A549 (cell line): ENCODE measurements around the gene C19orf73. TPM values are rescaled to one million over a fixed set of nuclear protein-coding genes. Genes with fewer than 3 reads are reported as not detected.

ENCODE experiments used
- ATAC-seq, 2 experiments: fragments of 200-7000 bp in 1 of 2; fragments of >200 bp in 1 of 2; cut with Nextera tagmentation in 1 of 2; cut with Tn5 transposase in 1 of 2; 3 replicates each; pipeline versions ENCODE4 v1.8.0 to v1.9.1; 2018 to 2020; ENCODE audit warnings: mild to moderate bottlenecking in 1 of 2, moderate library complexity in 1 of 2
- CTCF ChIA-PET: fragments of 300-600 bp; sonication (Branson Sonifier 250); formaldehyde crosslinking; extraction: SDS; loops from one replicate; lab custom pipeline; 2021; ENCODE audit warnings: antibody characterized with exemption, inconsistent platforms; lab: Yijun Ruan, JAX
- POLR2A ChIA-PET: fragments of 350-600 bp; formaldehyde crosslinking; extraction: SDS; loops from one replicate; lab custom pipeline; 2021; ENCODE audit warnings: antibody characterized with exemption, inconsistent platforms; lab: Yijun Ruan, JAX
- DNase-seq, 2 experiments: peaks; one replicate each; pipeline versions ENCODE4 v3.0.0 to v3.0.0-alpha.2; 2011 to 2016; ENCODE audit warnings: low read depth in 1 of 2, low spot score in 1 of 2
- FAIRE-seq: peaks from 2 replicates; lab custom pipeline; 2011; peaks lifted over from hg19 to GRCh38; lab: Jason Lieb, UNC
- H3K27ac ChIP-seq, 2 experiments: fragments of >200 bp; sonication (Bioruptor Twin); formaldehyde crosslinking; 3 replicates each; pipeline ENCODE4 v1.5.1; 2016 to 2017
- H3K4me1 ChIP-seq: fragments of >200 bp; sonication (Bioruptor Twin); formaldehyde crosslinking; 3 replicates; pipeline ENCODE4 v1.6.1; 2016
- H3K4me2 ChIP-seq: fragments of >200 bp; sonication (Bioruptor Twin); formaldehyde crosslinking; 3 replicates; pipeline ENCODE4 v1.6.1; 2016
- H3K4me3 ChIP-seq: fragments of >200 bp; sonication (Bioruptor Twin); formaldehyde crosslinking; 3 replicates; pipeline ENCODE4 v1.5.1; 2016
- H3K9me3 ChIP-seq: fragments of >200 bp; sonication (Bioruptor Twin); formaldehyde crosslinking; 3 replicates; pipeline ENCODE4 v1.6.1; 2016
- CHD2 ChIP-seq: fragments of 150-350 bp; IDR thresholded peaks from 2 replicates; pipeline ENCODE4 v1.6.1; 2014; ENCODE audit warnings: low read length; ENCODE audit not compliant: partially characterized antibody
- EHMT2 ChIP-seq: fragments of 200-600 bp; sonication (generic); IDR thresholded peaks from 2 replicates; pipeline ENCODE4 v1.6.1; 2016; ENCODE audit warnings: antibody characterized with exemption, low read depth, mild to moderate bottlenecking, moderate library complexity
- FOSB ChIP-seq: fragments of 250-450 bp; sonication (Bioruptor Pico); IDR thresholded peaks from 2 replicates; pipeline ENCODE4 v1.5.0; 2020; ENCODE audit warnings: mild to moderate bottlenecking, moderate library complexity
- HDAC2 ChIP-seq: fragments of 200-600 bp; sonication (generic); IDR thresholded peaks from 2 replicates; pipeline ENCODE4 v1.6.1; 2016
- JUN ChIP-seq, 2 experiments: fragments of >200 bp; sonication (Bioruptor Twin); formaldehyde crosslinking; IDR thresholded peaks; 2 replicates in 1 of 2; 3 replicates in 1 of 2; pipeline ENCODE4 v1.6.1; 2016 to 2017
- PBX3 ChIP-seq: IDR thresholded peaks from 2 replicates; pipeline ENCODE4 v1.6.1; 2012
- POLR2A ChIP-seq: IDR thresholded peaks from 2 replicates; pipeline ENCODE4 v1.6.1; 2012; ENCODE audit warnings: mild to moderate bottlenecking, low read length
- POLR2AphosphoS2 ChIP-seq: conservative IDR thresholded peaks from 2 replicates; pipeline ENCODE4 v1.6.1; 2012; ENCODE audit warnings: low read length, improper control_type of control experiment, inconsistent platforms
- RAD21 ChIP-seq, 2 experiments: fragments of >200 bp in 1 of 2; sonication (Bioruptor Twin) in 1 of 2; formaldehyde crosslinking in 1 of 2; IDR thresholded peaks in 1 of 2; conservative IDR thresholded peaks in 1 of 2; 2 replicates in 1 of 2; 3 replicates in 1 of 2; pipeline ENCODE4 v1.6.1; 2012 to 2018; ENCODE audit warnings: inconsistent platforms in 1 of 2
- RCOR1 ChIP-seq: fragments of 150-350 bp; IDR thresholded peaks from 2 replicates; pipeline ENCODE4 v1.6.1; 2014; ENCODE audit warnings: antibody characterized with exemption, low read length, low read depth
- SMC3 ChIP-seq: fragments of >200 bp; sonication (Bioruptor Twin); formaldehyde crosslinking; IDR thresholded peaks from 3 replicates; pipeline ENCODE4 v1.6.1; 2018; ENCODE audit warnings: inconsistent platforms
- TFCP2L1 ChIP-seq: fragments of 250-450 bp; sonication (Bioruptor Pico); IDR thresholded peaks from 2 replicates; pipeline ENCODE4 v1.5.0; 2021; ENCODE audit warnings: mild to moderate bottlenecking
- ZFP36 ChIP-seq: fragments of 450-650 bp; IDR thresholded peaks from 2 replicates; pipeline ENCODE4 v1.6.1; 2014; ENCODE audit warnings: borderline replicate concordance; ENCODE audit not compliant: partially characterized antibody
- WGBS: methylation state at CpG from one replicate; pipeline ENCODE4 v1.1.6; 2017; ENCODE audit errors: missing lambda C conversion rate; 5-methylcytosine and 5-hydroxymethylcytosine counted together
- polyA plus RNA-seq, 4 experiments: library from polyadenylated mRNA; depleted of rRNA in 3 of 4; stranded (reverse); fragments of >200 nt; fragmentation: RNase III in 1 of 4; extraction: RNeasy Plus Mini Kit Qiagen cat#74134 plus additional on column Dnase treatment in 1 of 4; gene quantifications; 2 replicates in 3 of 4; 3 replicates in 1 of 4; pipeline ENCODE4 v1.2.3, GENCODE V29; 2011 to 2017
- TF ChIP-seq, protein P1 (sequence below): fragments of >200 bp; sonication (Bioruptor Twin); formaldehyde crosslinking; IDR thresholded peaks from 3 replicates; pipeline ENCODE4 v1.5.1; 2016
- TF ChIP-seq, protein P2 (sequence below): fragments of 200-600 bp; sonication (generic); IDR thresholded peaks from 2 replicates; pipeline ENCODE4 v1.6.1; 2016; ENCODE audit warnings: antibody characterized with exemption, mild to moderate bottlenecking, moderate library complexity

The C19orf73 gene
- polyA plus RNA-seq, 2 of the 4 experiments (the other 2 are of a cell fraction), result 1.8 to 2.2 TPM

- POLR2A ChIA-PET, result interaction anchor here (0.7 to 1.5 kb wide), 2 partner anchors 18 to 22 kb away, joined by 3 read pairs; partner anchors contain the start of gene PPFIA3
- no peaks in the 10 kb centered on the region for H3K9me3 ChIP-seq
- peak overlapping the region in 1 of 2 experiments; percentile 14; a peak in 1 of 6 replicates for H3K27ac ChIP-seq
- WGBS, result 77% methylated on average over 12 of the region's 12 CpGs
- FAIRE-seq (no peak), DNase-seq (no peak), ATAC-seq (0 out of 6 replicates have a peak, but pooled peaks of 1 of the 2 experiments have one; percentile 3)
- no peak overlapping the region for H3K4me2 ChIP-seq
- CTCF ChIA-PET, result interaction anchor here (0.9 to 13.2 kb wide), 9 partner anchors 12 to 124 kb away, joined by 3 to 241 read pairs (median 4); partner anchors contain the start of genes KCNA7 and LIN7B
- TF ChIP-seq TFCP2L1 (no peak), ZFP36 (no peak), EHMT2 (no peak), PBX3 (no peak), RCOR1 (no peak), CHD2 (no peak), FOSB (CRISPR knock-in tag) (no peak)
- TF ChIP-seq, protein P1, sequence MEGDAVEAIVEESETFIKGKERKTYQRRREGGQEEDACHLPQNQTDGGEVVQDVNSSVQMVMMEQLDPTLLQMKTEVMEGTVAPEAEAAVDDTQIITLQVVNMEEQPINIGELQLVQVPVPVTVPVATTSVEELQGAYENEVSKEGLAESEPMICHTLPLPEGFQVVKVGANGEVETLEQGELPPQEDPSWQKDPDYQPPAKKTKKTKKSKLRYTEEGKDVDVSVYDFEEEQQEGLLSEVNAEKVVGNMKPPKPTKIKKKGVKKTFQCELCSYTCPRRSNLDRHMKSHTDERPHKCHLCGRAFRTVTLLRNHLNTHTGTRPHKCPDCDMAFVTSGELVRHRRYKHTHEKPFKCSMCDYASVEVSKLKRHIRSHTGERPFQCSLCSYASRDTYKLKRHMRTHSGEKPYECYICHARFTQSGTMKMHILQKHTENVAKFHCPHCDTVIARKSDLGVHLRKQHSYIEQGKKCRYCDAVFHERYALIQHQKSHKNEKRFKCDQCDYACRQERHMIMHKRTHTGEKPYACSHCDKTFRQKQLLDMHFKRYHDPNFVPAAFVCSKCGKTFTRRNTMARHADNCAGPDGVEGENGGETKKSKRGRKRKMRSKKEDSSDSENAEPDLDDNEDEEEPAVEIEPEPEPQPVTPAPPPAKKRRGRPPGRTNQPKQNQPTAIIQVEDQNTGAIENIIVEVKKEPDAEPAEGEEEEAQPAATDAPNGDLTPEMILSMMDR, result no peak
- peaks cover 30% of the 10 kb centered on the region for H3K4me1 ChIP-seq
- H3K4me3 ChIP-seq, result no peak overlapping the region
These were observed 17.8 kb downstream of the C19orf73 start for GRCh38 chr19:49101160-49101559.

GRCh38 chr19:49098795-49099194 lies 20.1 kb downstream of the C19orf73 start:
- Histone ChIP-seq H3K4me2 (no peak overlapping the region), H3K9me3 (no peaks in the 10 kb centered on the region), H3K4me1 (peaks cover 21% of the 10 kb centered on the region), H3K27ac (no peak overlapping the region), H3K4me3 (no peak overlapping the region)
- ATAC-seq (no peak), DNase-seq (no peak), FAIRE-seq (no peak)
- TF ChIP-seq HDAC2 (no peak), JUN (IDR thresholded peaks at IDR 0.05) (0 out of 5 replicates have a peak, but pooled peaks of 1 of the 2 experiments have one; percentile 33)
- CTCF ChIA-PET, result interaction anchor here (0.8 to 13.2 kb wide), 30 partner anchors 7 to 332 kb away, joined by 3 to 241 read pairs (median 16); partner anchors contain the start of genes GYS1, HRC, KCNA7 and LIN7B
- POLR2A ChIA-PET, result interaction anchor here (0.6 to 1.7 kb wide), 4 partner anchors 8 to 105 kb away, joined by 5 to 11 read pairs (median 7); partner anchors contain the start of genes LIN7B and RUVBL2
- WGBS, result 76% methylated on average over 4 of the region's 4 CpGs

GRCh38 chr19:49097453-49098288 lies 21.3 kb downstream of the C19orf73 start:
- WGBS, result 27% methylated on average over 8 of the region's 8 CpGs
- DNase-seq, result peak; percentile 88 to 89
- Histone ChIP-seq H3K27ac (peak overlapping the region in 1 of 2 experiments; percentile 46; a peak in 2 of 6 replicates), H3K9me3 (no peaks in the 10 kb centered on the region), H3K4me3 (no peak overlapping the region), H3K4me2 (peak overlapping the region; percentile 33; the same call in 2 of the 3 replicates), H3K4me1 (peaks cover 21% of the 10 kb centered on the region)
- peak; percentile 78 to 83 for ATAC-seq
- POLR2A ChIA-PET, result interaction anchor here (0.5 to 1.7 kb wide), 10 partner anchors 9 to 669 kb away, joined by 3 to 8 read pairs (median 5); partner anchors contain the start of genes AP2A1, GYS1, LIN7B and RUVBL2
- CTCF ChIA-PET, result interaction anchor here (0.5 to 13.2 kb wide), 62 partner anchors 8 to 373 kb away, joined by 3 to 241 read pairs (median 6); partner anchors contain the start of genes GYS1, HRC, KCNA7 and LIN7B
- peak; percentile 78 for TF ChIP-seq SMC3
- TF ChIP-seq, protein P1, result peak; percentile 99
- peak; percentile 80; the same call in 1 of the 2 replicates for TF ChIP-seq POLR2AphosphoS2
- TF ChIP-seq RCOR1, result 0 out of 2 replicates have a peak, but pooled peaks have one; percentile 43
- peak; percentile 88 to 91 for TF ChIP-seq RAD21 (conservative IDR thresholded peaks at IDR 0.05 in 1 of 2, IDR thresholded peaks at IDR 0.05 in 1 of 2)
- TF ChIP-seq POLR2A, result no peak
- TF ChIP-seq, protein P2, sequence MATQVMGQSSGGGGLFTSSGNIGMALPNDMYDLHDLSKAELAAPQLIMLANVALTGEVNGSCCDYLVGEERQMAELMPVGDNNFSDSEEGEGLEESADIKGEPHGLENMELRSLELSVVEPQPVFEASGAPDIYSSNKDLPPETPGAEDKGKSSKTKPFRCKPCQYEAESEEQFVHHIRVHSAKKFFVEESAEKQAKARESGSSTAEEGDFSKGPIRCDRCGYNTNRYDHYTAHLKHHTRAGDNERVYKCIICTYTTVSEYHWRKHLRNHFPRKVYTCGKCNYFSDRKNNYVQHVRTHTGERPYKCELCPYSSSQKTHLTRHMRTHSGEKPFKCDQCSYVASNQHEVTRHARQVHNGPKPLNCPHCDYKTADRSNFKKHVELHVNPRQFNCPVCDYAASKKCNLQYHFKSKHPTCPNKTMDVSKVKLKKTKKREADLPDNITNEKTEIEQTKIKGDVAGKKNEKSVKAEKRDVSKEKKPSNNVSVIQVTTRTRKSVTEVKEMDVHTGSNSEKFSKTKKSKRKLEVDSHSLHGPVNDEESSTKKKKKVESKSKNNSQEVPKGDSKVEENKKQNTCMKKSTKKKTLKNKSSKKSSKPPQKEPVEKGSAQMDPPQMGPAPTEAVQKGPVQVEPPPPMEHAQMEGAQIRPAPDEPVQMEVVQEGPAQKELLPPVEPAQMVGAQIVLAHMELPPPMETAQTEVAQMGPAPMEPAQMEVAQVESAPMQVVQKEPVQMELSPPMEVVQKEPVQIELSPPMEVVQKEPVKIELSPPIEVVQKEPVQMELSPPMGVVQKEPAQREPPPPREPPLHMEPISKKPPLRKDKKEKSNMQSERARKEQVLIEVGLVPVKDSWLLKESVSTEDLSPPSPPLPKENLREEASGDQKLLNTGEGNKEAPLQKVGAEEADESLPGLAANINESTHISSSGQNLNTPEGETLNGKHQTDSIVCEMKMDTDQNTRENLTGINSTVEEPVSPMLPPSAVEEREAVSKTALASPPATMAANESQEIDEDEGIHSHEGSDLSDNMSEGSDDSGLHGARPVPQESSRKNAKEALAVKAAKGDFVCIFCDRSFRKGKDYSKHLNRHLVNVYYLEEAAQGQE, result no peak
- peak; percentile 99 for FAIRE-seq
